GM12878 (cell line): ENCODE data around the gene NRBP1. TPM values are rescaled to one million over a fixed set of nuclear protein-coding genes. Genes with fewer than 3 reads are reported as not detected.

Experiments
- ATAC-seq: fragments of 200-7000 bp; cut with Tn5 transposase; 3 replicates; pipeline ENCODE4 v1.9.1; 2020; ENCODE audit warnings: mild to moderate bottlenecking, moderate library complexity
- BruUV-seq: library from RNA; stranded (reverse); fragments of 400-500 nt; replicated peaks from 2 replicates; lab custom pipeline; 2021; lab: Mats Ljungman, UMichigan
- CTCF ChIA-PET: fragments of 300-600 bp; sonication (Branson Sonifier 250); formaldehyde crosslinking; extraction: SDS; loops from one replicate; lab custom pipeline; 2021; ENCODE audit warnings: inconsistent platforms; lab: Yijun Ruan, JAX
- POLR2A ChIA-PET: fragments of 350-600 bp; formaldehyde crosslinking; extraction: SDS; loops from one replicate; lab custom pipeline; 2021; ENCODE audit warnings: inconsistent platforms; lab: Charles Lee
- RAD21 ChIA-PET: fragments of 300-600 bp; sonication (Branson Sonifier 250); formaldehyde crosslinking; loops from one replicate; lab custom pipeline; 2023; ENCODE audit warnings: antibody characterized with exemption; ENCODE audit not compliant: unreplicated experiment; lab: Charles Lee
- SMC1A ChIA-PET: fragments of 300-600 bp; sonication (Branson Sonifier 250); formaldehyde crosslinking; loops from one replicate; lab custom pipeline; 2023; ENCODE audit not compliant: unreplicated experiment, uncharacterized antibody; lab: Charles Lee
- DNase-seq: peaks from one replicate; pipeline ENCODE4 v3.0.0-alpha.2; 2011; ENCODE audit warnings: low read depth, low spot score
- FAIRE-seq: peaks from 3 replicates; lab custom pipeline; 2011; peaks lifted over from hg19 to GRCh38; lab: Jason Lieb, UNC
- H2AFZ ChIP-seq: 2 replicates; pipeline ENCODE4 v1.6.0; 2011; ENCODE audit warnings: low read depth, low read length, control low read depth; ENCODE audit not compliant: control insufficient read depth
- H3K27ac ChIP-seq: 2 replicates; pipeline ENCODE4 v1.5.1; 2011; ENCODE audit warnings: control low read depth; ENCODE audit not compliant: control insufficient read depth, insufficient read depth
- H3K27me3 ChIP-seq, 2 experiments: replicated peaks in 1 of 2; 2 replicates each; pipeline versions ENCODE4 v1.6.0 to v1.6.1; 2011; ENCODE audit warnings: low read length in 1 of 2; ENCODE audit not compliant: control insufficient read depth in 2 of 2, insufficient read depth in 2 of 2
- H3K36me3 ChIP-seq, 2 experiments: 2 replicates each; pipeline ENCODE4 v1.5.1; 2011; ENCODE audit warnings: low read length in 1 of 2; ENCODE audit not compliant: control insufficient read depth in 2 of 2, insufficient read depth in 2 of 2
- H3K4me1 ChIP-seq: 2 replicates; pipeline ENCODE4 v1.6.1; 2011; ENCODE audit warnings: mild to moderate bottlenecking, low read length, moderate library complexity, mixed read lengths; ENCODE audit not compliant: control insufficient read depth, insufficient read depth
- H3K4me2 ChIP-seq: 2 replicates; pipeline ENCODE4 v1.6.0; 2011; ENCODE audit warnings: control low read depth; ENCODE audit not compliant: control insufficient read depth, insufficient read depth
- H3K4me3 ChIP-seq: fragments of 200-600 bp; sonication (generic); 2 replicates; pipeline ENCODE4 v1.5.1; 2016
- H3K79me2 ChIP-seq: 2 replicates; pipeline ENCODE4 v1.6.0; 2011; ENCODE audit warnings: low read length; ENCODE audit not compliant: control insufficient read depth, insufficient read depth
- H3K9ac ChIP-seq: 2 replicates; pipeline ENCODE4 v1.8.0; 2011; ENCODE audit warnings: low read length, control low read depth, mixed read lengths; ENCODE audit not compliant: control insufficient read depth, insufficient read depth
- H3K9me3 ChIP-seq: replicated peaks from 3 replicates; pipeline ENCODE4 v1.5.1; 2011; ENCODE audit warnings: mild to moderate bottlenecking, low read length; ENCODE audit not compliant: control insufficient read depth, insufficient read depth
- H4K20me1 ChIP-seq: 2 replicates; pipeline ENCODE4 v1.6.0; 2011; ENCODE audit not compliant: control insufficient read depth, insufficient read depth
- BCLAF1 ChIP-seq: fragments of 450-650 bp; IDR thresholded peaks from 2 replicates; pipeline ENCODE4 v1.6.1; 2017; ENCODE audit warnings: antibody characterized with exemption, mild to moderate bottlenecking, moderate library complexity
- CBX3 ChIP-seq: fragments of 200-600 bp; sonication (generic); IDR thresholded peaks from 2 replicates; pipeline ENCODE4 v1.6.1; 2016; ENCODE audit warnings: low read depth, borderline replicate concordance
- E2F4 ChIP-seq: IDR thresholded peaks from 2 replicates; pipeline ENCODE4 v1.6.1; 2012; ENCODE audit warnings: low read depth, low read length, improper control_type of control experiment
- EP300 ChIP-seq, 2 experiments: fragments of 150-350 bp in 1 of 2; IDR thresholded peaks; 2 replicates each; pipeline ENCODE4 v1.6.1; 2011 to 2012; ENCODE audit warnings: low read depth in 2 of 2, low read length in 2 of 2, borderline replicate concordance in 1 of 2, improper control_type of control experiment in 1 of 2, inconsistent platforms in 1 of 2; ENCODE audit not compliant: control insufficient read depth in 1 of 2
- FOS ChIP-seq: IDR thresholded peaks from 3 replicates; pipeline ENCODE4 v1.6.1; 2011; ENCODE audit warnings: borderline replicate concordance; ENCODE audit not compliant: insufficient read length; ENCODE audit errors: extremely low read depth
- NFXL1 ChIP-seq: fragments of 450-650 bp; IDR thresholded peaks from 2 replicates; pipeline ENCODE4 v1.6.1; 2017; ENCODE audit warnings: antibody characterized with exemption, mild to moderate bottlenecking, borderline replicate concordance
- POLR2AphosphoS2 ChIP-seq: IDR thresholded peaks from 2 replicates; pipeline ENCODE4 v1.6.1; 2011; ENCODE audit warnings: low read depth, mild to moderate bottlenecking, low read length, improper control_type of control experiment, moderate library complexity
- POU2F2 ChIP-seq: IDR thresholded peaks from 3 replicates; pipeline ENCODE4 v1.6.1; 2011; ENCODE audit warnings: low read depth, mild to moderate bottlenecking, low read length, borderline replicate concordance
- RBBP5 ChIP-seq: fragments of 200-600 bp; sonication (generic); conservative IDR thresholded peaks from 2 replicates; pipeline ENCODE4 v1.6.1; 2016
- TBL1XR1 ChIP-seq: IDR thresholded peaks from 2 replicates; pipeline ENCODE4 v1.6.1; 2012; ENCODE audit warnings: low read depth, low read length, improper control_type of control experiment
- WGBS: methylation state at CpG from one replicate; pipeline ENCODE4 v1.1.6; 2016; ENCODE audit warnings: low lambda C conversion rate; ENCODE audit not compliant: insufficient replicate concordance, insufficient coverage; ENCODE audit errors: missing lambda C conversion rate; 5-methylcytosine and 5-hydroxymethylcytosine counted together
- in situ Hi-C: fragments of 300-500 bp; cut with MboI; formaldehyde crosslinking; loops from 9 replicates; pipeline ENCODE4 v1.14.3; 2018; ENCODE audit warnings: mixed read lengths
- intact Hi-C: fragments of 100-400 bp; cut with micrococcal nuclease; formaldehyde crosslinking; loops from one replicate; pipeline ENCODE4 v1.14.2; 2022; ENCODE audit not compliant: unreplicated experiment
- polyA plus RNA-seq, 11 experiments: library from polyadenylated mRNA; depleted of rRNA in 4 of 11; unstranded in 6 of 11; stranded (reverse) in 5 of 11; fragments of >200 nt; fragmentation: Nextera tagmentation in 4 of 11; fragmentation: Illumina TruSeq in 1 of 11; extraction: Ambion mirVana in 4 of 11; extraction: Trizol in 1 of 11; gene quantifications; 1 replicate in 1 of 11; 2 replicates in 10 of 11; pipeline versions ENCODE4 v1.2.1 to v1.2.3, GENCODE V29; 2011 to 2016; ENCODE audit warnings: inconsistent platforms in 2 of 11, missing spikeins in 2 of 11, low read depth in 1 of 11
- total RNA-seq, 4 experiments: library from RNA; depleted of rRNA in 3 of 4; stranded (reverse); fragments of >200 nt in 3 of 4; fragmentation: Illumina TruSeq in 1 of 4; extraction: Trizol in 1 of 4; gene quantifications; 2 replicates each; pipeline versions ENCODE4 v1.2.1 to v1.2.3, GENCODE V29; 2013 to 2021

NRBP1 gene
- total and polyA plus RNA-seq, 10 of the 15 experiments (the other 5 are each of a cell fraction or from before 2014, with no cell fraction given): 5.7 to 136 (median 66.1) TPM

DNA sequence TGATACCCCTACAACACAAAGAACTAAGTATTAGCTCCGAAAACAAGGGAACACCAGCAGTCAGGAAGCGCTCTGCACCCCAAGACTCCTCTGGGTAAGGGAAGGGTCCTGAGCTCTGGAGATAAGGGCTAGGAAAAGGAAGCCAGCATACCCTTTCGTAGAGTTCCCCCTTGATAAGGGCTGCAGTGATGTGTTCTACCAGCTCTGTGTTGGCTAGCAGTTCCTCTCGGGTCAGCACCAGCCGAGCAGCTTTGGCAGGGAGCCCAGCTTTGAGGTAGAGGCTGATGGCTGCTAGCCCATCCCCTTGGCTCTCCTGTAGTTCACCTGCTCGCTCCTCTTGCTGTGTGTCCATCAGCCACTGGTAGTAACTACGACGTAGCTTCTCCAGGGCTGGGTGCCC, 32.7 kb downstream of the NRBP1 start:
- WGBS: 84% methylated on average over 8 of the region's 8 CpGs
- FAIRE-seq (no peak), DNase-seq (no peak), ATAC-seq (no peak)
- RAD21 ChIA-PET: no interaction called here
- SMC1A ChIA-PET: no interaction called here
- TF ChIP-seq NFXL1 (no peak), RBBP5 (no peak), TBL1XR1 (no peak), POU2F2 (no peak), FOS (no peak), E2F4 (no peak)
- Histone ChIP-seq H3K9ac (no peak overlapping the region), H3K27ac (no peak overlapping the region), H3K4me2 (no peak overlapping the region), H4K20me1 (no peaks in the 10 kb centered on the region), H3K9me3 (no peaks in the 10 kb centered on the region), H3K4me3 (no peak overlapping the region), H3K79me2 (no peaks in the 10 kb centered on the region), H2AFZ (no peak overlapping the region), H3K4me1 (no peaks in the 10 kb centered on the region), H3K27me3 (no peaks in the 10 kb centered on the region), H3K36me3 (no peaks in the 10 kb centered on the region)
- CTCF ChIA-PET: no interaction called here
- in situ Hi-C loops: no loop called here
- POLR2A ChIA-PET: interaction anchor here (0.5 kb wide), 1 partner anchor 1661 kb away, joined by 6 read pairs; no protein-coding TSS in a partner anchor
- intact Hi-C loops: no loop called here
- no TSS peak for BruUV-seq

GRCh38 chr2:27464443-27464842, 36.0 kb downstream of the NRBP1 start:
- Histone ChIP-seq H3K4me1 (no peaks in the 10 kb centered on the region), H3K4me2 (no peak overlapping the region), H3K79me2 (no peaks in the 10 kb centered on the region), H3K27me3 (no peaks in the 10 kb centered on the region), H3K36me3 (no peaks in the 10 kb centered on the region), H3K9me3 (no peaks in the 10 kb centered on the region), H3K27ac (no peak overlapping the region), H4K20me1 (no peaks in the 10 kb centered on the region), H2AFZ (no peak overlapping the region), H3K9ac (no peak overlapping the region), H3K4me3 (no peak overlapping the region)
- intact Hi-C loops (no loop called here), in situ Hi-C loops (no loop called here)
- no peak for TF ChIP-seq EP300 (IDR thresholded peaks at IDR 0.05; ENCODE audit: borderline replicate concordance in 1 of 2, control insufficient read depth in 1 of 2, low read depth in 2 of 2, low read length in 2 of 2)
- TF ChIP-seq BCLAF1: no peak
- no peak for TF ChIP-seq CBX3
- no peak for TF ChIP-seq POLR2AphosphoS2
- no peak for TF ChIP-seq RBBP5
- WGBS: 82% methylated on average over 7 of the region's 7 CpGs
- ChIA-PET CTCF (no interaction called here), SMC1A (no interaction called here), RAD21 (no interaction called here), POLR2A (interaction anchor here (0.6 to 0.7 kb wide), 2 partner anchors 123 to 323 kb away, joined by 3 read pairs; no protein-coding TSS in a partner anchor)
- no TSS peak for BruUV-seq
- no peak for ATAC-seq
- DNase-seq: no peak
- FAIRE-seq: no peak
